Occipital lobe (tissue), 2 donors: ENCODE measurements around the gene CFAP65. TPM values are rescaled to one million over a fixed set of nuclear protein-coding genes. Genes with fewer than 3 reads are reported as not detected.

ENCODE experiments used
- DNase-seq: peaks from one replicate; lab custom pipeline; 2025; lab: John Stamatoyannopoulos, UW
- total RNA-seq: library from RNA; depleted of rRNA; stranded (reverse); fragments of >200 nt; gene quantifications from one replicate; pipeline ENCODE4 v1.2.3, GENCODE V29; 2014

Gene CFAP65
- total RNA-seq, 1 donor from 2014 or later = 0.16 TPM

GRCh38 chr2:219032051-219032745 is 9.1 kb downstream of the CFAP65 start:
- DNase-seq = no peak

GRCh38 chr2:219031005-219031738 is 10.1 kb downstream of the CFAP65 start:
- DNase-seq = no peak

- DNase-seq = no peak
Observed at GRCh38 chr2:219030177-219030940, 11.0 kb downstream of the CFAP65 start.

DNA sequence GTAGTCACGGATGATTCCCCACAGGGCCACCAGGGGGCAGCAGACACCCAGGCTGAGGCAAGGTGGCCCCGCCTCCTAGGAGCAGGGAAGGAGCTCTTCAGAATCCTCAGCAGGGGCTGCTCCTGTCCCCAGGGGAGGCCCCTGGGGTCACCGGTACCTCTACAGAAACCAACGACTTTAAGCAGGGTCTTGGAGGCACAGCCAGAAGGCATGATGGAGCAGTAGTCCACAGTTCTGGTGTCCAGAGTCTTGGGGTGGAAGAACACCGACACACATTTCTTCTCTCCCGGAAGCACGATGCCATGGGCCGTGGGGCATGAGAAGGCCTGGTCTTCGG is 11.5 kb downstream of the CFAP65 start:
- peak; percentile 72 for DNase-seq

DNA sequence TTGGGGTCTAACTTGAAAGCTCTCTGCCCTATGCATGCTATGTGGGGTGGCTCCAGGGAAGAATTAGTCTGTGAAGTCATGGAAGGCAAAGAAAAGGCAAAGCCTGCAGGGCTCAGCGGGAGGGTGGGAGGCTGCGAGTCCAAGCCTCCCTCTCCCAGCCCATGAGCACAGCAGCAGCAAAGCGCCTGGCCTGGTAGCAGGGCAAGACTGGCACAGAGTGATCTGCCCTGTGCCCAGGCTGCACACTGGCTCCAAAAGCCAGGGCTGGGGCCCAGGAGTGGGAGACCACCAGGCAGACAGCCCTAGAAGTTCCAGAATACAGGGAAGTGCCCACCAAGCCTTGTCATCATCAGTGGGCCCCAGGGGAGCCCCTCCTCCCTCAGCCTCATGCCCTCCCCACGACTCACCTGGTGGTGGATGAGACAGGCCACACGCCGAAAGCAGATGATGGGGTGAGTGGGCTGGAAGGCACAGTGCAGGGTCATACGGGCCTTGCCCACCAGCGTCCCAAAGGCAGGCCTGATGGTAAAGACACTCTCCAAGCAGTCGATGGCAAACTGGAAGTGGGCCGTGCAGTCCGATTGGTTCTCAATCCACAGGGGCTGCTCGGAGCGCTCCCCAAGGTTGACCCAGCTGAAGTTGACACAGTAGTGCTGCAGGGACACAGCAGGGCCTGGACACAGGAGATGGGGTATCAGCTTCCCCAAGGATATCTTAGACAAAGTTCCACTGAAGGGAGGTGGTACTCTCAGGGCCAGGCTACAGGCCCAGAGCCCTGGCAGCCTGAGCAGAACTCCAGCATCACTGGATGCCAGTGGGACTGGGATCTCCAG is 12.1 kb downstream of the CFAP65 start:
- DNase-seq = no peak

- no peak for DNase-seq
Observed at GRCh38 chr2:219028141-219028540, 13.2 kb downstream of the CFAP65 start.

DNA sequence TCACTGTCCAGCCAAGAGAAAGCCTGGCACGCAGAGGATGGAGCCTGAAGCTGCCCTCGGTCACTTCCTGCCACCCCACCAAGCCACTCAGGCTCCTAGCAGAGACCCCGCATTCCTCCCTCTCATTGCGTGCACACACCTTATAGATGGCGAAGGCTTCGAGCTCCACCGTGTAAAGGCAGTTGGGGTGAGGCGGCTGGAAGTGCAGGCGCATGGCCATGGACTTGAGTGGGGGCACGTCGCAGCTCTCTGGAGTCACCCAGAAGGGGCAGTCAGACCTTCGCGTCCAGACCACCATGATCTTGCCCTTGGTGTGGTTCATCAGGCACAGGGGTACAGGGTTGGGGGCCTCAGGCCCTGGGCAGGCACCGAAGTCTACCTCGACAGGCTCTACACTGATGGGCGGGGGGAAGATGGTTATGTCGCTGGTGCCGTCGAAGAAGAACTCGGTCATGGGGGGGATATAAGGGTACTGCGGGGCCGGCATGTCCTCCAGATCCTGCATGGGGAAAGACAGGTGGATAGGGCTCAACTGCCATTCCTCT is 13.7 kb downstream of the CFAP65 start:
- DNase-seq = no peak

- DNase-seq = no peak
Observed at GRCh38 chr2:219026946-219027345, 14.4 kb downstream of the CFAP65 start.

GRCh38 chr2:219025637-219026585 is 15.4 kb downstream of the CFAP65 start:
- no peak for DNase-seq

DNA sequence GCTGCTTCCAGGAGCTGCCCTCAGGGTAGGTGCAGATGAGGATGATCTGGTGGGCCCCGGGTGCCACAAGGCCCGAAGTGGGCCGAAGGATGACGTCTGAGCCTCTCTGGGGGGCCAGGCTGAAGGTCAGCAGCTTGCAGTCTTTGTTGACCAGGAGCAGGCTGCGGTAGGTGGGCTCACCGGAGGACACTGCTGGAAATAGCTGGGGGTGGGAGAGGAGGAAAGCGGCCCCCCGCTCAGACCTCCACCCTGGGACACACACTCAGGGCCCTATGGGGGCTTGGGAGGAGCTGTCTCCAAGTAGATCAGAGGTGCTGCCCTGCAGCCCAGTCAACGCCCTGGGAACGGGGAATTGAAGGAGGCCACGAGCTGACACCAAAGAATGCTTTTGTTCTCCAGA is 17.3 kb downstream of the CFAP65 start:
- DNase-seq = no peak

DNA sequence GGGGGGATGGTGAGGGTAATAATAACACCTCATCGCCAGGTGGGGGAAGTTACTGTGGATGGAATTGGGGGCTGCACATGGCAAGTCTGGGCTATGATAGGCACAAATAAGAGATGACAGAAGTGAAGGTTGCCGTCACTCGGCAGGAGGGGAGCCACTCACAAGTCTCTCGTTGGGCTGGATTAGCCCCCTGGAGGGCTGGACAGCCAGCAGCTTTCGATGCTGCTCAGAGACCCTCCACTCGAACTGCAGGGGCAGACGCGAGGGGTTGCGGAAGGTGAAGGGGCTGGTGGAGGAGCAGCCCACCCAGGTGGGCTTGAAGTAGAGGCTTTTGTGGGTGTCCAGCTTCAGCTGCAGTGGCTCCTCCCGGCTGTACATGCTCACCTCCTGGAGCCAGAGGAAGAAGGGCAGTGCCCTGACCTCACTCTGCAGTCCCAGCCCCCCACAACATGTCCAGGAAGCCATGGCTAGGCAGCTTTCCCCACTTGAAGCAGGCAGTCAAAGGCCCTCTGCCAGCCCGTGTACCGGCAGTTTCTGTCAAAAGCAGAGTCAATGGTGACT is 18.2 kb downstream of the CFAP65 start:
- DNase-seq = no peak

- no peak for DNase-seq
Observed at GRCh38 chr2:219022616-219023015, 18.7 kb downstream of the CFAP65 start.

- DNase-seq = no peak
Observed at GRCh38 chr2:219022041-219022440, 19.3 kb downstream of the CFAP65 start.

DNA sequence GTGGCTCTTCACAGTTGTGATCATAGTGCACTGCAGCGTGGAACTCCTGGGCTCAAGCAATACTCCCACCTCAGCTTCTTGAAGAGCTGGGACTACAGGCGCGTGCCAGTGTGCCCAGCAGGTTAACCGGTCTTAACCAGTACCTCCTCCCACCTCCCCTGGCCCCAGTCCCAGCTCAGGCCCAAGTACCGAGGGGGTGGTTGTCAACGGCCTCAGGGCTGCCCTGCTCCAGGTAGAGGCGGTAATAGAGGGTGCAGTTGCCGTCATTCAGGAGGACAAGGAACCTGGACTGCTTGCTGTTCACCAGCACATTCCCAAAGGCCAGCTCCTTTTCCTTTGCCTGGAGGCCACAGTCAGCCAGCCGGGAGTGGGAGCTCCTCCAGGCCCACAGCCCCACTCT is 19.7 kb downstream of the CFAP65 start:
- no peak for DNase-seq

GRCh38 chr2:219020604-219021365 is 20.5 kb downstream of the CFAP65 start:
- DNase-seq = no peak

GRCh38 chr2:219019436-219019835 is 21.9 kb downstream of the CFAP65 start:
- no peak for DNase-seq

DNA sequence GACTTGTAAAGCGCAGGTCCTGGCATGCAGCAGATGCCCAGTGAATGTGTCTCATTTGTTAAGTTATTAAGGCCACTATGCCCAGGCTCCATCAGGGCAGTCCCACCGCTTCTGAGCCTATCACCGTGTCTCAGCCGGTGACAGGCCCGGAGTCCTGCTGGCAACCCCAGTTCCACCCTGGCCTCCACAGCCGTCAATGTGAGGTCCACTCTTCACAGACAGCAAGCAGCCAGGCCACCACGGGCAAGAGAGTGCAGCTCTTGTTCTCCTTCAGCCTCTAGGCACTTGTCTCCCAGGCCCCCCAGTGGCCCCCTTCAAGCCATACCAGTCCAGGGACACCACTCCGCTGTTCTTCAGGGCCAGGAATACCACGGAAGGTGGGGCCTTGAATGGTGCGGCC is 22.6 kb downstream of the CFAP65 start:
- no peak for DNase-seq

DNA sequence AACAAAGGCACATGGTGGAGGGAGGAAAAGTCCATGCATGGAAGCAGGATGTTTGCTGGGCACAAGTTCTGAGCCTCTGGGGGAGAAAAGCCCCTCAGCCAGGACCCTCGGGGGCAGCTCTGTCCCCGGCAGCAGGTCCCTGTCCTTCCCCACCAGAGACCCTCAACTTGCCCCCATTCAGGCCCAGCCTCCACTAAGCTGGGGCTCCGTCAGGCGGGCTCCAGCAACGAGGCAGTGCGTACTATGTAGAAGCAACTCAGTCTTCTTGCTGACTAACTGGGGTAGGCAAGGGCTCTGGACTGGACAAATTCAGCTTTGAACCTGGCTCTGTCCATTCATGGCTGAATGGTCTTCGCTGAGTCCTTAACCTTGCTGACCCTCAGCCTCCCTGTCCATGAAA is 23.0 kb downstream of the CFAP65 start:
- no peak for DNase-seq
